ENCODE measurements around the gene CEP162.

DNA sequence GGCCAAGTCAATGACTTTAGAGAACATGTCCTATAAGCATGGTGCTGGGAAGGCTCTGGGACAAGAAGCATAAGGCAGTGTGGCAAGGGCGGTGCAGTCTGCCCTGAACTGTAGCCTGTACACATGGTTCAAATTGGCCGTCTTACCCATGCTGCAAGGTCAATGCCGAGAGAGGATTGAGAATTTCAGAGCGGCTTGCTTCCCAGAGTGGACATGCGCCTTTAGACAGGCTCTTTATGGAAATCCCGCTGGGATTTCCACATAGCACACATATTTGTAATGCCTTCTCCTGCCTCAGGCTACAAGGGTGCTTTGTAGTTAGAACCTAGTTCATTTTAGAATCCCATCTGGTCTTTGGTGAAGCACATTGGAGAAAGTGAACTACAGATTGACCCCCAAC lies 36.1 kb upstream of the CEP162 start:
- TF ChIP-seq, protein P1, sequence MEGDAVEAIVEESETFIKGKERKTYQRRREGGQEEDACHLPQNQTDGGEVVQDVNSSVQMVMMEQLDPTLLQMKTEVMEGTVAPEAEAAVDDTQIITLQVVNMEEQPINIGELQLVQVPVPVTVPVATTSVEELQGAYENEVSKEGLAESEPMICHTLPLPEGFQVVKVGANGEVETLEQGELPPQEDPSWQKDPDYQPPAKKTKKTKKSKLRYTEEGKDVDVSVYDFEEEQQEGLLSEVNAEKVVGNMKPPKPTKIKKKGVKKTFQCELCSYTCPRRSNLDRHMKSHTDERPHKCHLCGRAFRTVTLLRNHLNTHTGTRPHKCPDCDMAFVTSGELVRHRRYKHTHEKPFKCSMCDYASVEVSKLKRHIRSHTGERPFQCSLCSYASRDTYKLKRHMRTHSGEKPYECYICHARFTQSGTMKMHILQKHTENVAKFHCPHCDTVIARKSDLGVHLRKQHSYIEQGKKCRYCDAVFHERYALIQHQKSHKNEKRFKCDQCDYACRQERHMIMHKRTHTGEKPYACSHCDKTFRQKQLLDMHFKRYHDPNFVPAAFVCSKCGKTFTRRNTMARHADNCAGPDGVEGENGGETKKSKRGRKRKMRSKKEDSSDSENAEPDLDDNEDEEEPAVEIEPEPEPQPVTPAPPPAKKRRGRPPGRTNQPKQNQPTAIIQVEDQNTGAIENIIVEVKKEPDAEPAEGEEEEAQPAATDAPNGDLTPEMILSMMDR (IDR thresholded peaks at IDR 0.05 in 4 of 5, conservative IDR thresholded peaks at IDR 0.05 in 1 of 5), result no peak
- TF ChIP-seq POLR2A (IDR thresholded peaks at IDR 0.05), result no peak

All from gastrocnemius medialis (tissue), 4 donors.